Liver (tissue), 3 donors: ENCODE results near the gene MTRF1.

Experiments
- EGR1 ChIP-seq, 2 donors: IDR thresholded peaks; 2 replicates each; pipeline ENCODE4 v1.6.1; 2016 to 2018; ENCODE audit warnings: antibody characterized with exemption in 2 of 2, low read depth in 2 of 2
- GABPA ChIP-seq, 2 donors: IDR thresholded peaks in 1 of 2; conservative IDR thresholded peaks in 1 of 2; 2 replicates each; pipeline ENCODE4 v1.6.1; 2016; ENCODE audit warnings: antibody characterized with exemption in 2 of 2, mild to moderate bottlenecking in 1 of 2, moderate library complexity in 1 of 2
- RAD21 ChIP-seq, 2 donors: IDR thresholded peaks; 2 replicates each; pipeline ENCODE4 v1.6.1; 2016; ENCODE audit warnings: antibody characterized with exemption in 2 of 2, mild to moderate bottlenecking in 2 of 2
- RXRA ChIP-seq, 2 donors: IDR thresholded peaks; 2 replicates each; pipeline ENCODE4 v1.6.1; 2017 to 2018; ENCODE audit warnings: antibody characterized with exemption in 2 of 2, mild to moderate bottlenecking in 1 of 2
- SP1 ChIP-seq: IDR thresholded peaks from 2 replicates; pipeline ENCODE4 v1.6.1; 2018; ENCODE audit warnings: antibody characterized with exemption, mild to moderate bottlenecking
- YY1 ChIP-seq: IDR thresholded peaks from 2 replicates; pipeline ENCODE4 v1.6.1; 2016; ENCODE audit warnings: antibody characterized with exemption, mild to moderate bottlenecking
- TF ChIP-seq, protein P1 (sequence below): fragments of 150-350 bp; IDR thresholded peaks from 2 replicates; pipeline ENCODE4 v1.5.1; 2017; ENCODE audit warnings: improper control_type of control experiment, low read depth, low read length; ENCODE audit not compliant: missing input control
- TF ChIP-seq, protein P2 (sequence below): IDR thresholded peaks from 2 replicates; pipeline ENCODE4 v1.6.1; 2016; ENCODE audit warnings: antibody characterized with exemption
- TF ChIP-seq, protein P3 (sequence below): IDR thresholded peaks from 2 replicates; pipeline ENCODE4 v1.6.1; 2016; ENCODE audit warnings: antibody characterized with exemption, mild to moderate bottlenecking
- TF ChIP-seq, protein P4 (sequence below): IDR thresholded peaks from 2 replicates; pipeline ENCODE4 v1.6.1; 2016; ENCODE audit warnings: antibody characterized with exemption
- TF ChIP-seq, protein P5 (sequence below): IDR thresholded peaks from 2 replicates; pipeline ENCODE4 v1.6.1; 2016; ENCODE audit warnings: antibody characterized with exemption
- donor health status: healthy.
- donor health status: healthy.

DNA sequence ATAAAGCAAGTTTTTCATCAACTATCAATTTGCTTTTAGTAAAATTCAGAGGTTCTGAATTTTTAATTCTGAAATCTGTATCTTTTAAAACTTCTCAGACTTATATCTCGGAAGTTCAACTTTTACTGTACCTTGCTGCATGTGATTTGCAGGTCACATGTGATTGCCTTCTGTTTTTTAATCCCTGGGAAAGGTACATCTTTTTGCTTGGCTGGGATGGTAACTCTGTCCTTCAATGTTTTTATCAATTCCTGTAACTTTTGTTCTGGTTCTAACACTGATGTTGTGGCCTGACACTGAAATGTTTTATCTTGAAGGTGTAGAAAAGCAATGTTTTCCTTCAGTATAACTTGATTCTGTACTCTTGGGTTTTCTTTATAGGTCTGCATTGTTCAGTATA lies 31.5 kb upstream of the MTRF1 start:
- TF ChIP-seq, protein P1, sequence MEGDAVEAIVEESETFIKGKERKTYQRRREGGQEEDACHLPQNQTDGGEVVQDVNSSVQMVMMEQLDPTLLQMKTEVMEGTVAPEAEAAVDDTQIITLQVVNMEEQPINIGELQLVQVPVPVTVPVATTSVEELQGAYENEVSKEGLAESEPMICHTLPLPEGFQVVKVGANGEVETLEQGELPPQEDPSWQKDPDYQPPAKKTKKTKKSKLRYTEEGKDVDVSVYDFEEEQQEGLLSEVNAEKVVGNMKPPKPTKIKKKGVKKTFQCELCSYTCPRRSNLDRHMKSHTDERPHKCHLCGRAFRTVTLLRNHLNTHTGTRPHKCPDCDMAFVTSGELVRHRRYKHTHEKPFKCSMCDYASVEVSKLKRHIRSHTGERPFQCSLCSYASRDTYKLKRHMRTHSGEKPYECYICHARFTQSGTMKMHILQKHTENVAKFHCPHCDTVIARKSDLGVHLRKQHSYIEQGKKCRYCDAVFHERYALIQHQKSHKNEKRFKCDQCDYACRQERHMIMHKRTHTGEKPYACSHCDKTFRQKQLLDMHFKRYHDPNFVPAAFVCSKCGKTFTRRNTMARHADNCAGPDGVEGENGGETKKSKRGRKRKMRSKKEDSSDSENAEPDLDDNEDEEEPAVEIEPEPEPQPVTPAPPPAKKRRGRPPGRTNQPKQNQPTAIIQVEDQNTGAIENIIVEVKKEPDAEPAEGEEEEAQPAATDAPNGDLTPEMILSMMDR, result no peak
- TF ChIP-seq, protein P2, sequence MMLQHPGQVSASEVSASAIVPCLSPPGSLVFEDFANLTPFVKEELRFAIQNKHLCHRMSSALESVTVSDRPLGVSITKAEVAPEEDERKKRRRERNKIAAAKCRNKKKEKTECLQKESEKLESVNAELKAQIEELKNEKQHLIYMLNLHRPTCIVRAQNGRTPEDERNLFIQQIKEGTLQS, result no peak
- TF ChIP-seq EGR1 (IDR thresholded peaks at IDR 0.05; ENCODE audit: low read depth in 2 of 2) (no peak), RAD21 (IDR thresholded peaks at IDR 0.05) (no peak), GABPA (IDR thresholded peaks at IDR 0.05 in 1 of 2, conservative IDR thresholded peaks at IDR 0.05 in 1 of 2) (no peak), YY1 (no peak), SP1 (no peak), RXRA (IDR thresholded peaks at IDR 0.05) (no peak)
- TF ChIP-seq, protein P3, sequence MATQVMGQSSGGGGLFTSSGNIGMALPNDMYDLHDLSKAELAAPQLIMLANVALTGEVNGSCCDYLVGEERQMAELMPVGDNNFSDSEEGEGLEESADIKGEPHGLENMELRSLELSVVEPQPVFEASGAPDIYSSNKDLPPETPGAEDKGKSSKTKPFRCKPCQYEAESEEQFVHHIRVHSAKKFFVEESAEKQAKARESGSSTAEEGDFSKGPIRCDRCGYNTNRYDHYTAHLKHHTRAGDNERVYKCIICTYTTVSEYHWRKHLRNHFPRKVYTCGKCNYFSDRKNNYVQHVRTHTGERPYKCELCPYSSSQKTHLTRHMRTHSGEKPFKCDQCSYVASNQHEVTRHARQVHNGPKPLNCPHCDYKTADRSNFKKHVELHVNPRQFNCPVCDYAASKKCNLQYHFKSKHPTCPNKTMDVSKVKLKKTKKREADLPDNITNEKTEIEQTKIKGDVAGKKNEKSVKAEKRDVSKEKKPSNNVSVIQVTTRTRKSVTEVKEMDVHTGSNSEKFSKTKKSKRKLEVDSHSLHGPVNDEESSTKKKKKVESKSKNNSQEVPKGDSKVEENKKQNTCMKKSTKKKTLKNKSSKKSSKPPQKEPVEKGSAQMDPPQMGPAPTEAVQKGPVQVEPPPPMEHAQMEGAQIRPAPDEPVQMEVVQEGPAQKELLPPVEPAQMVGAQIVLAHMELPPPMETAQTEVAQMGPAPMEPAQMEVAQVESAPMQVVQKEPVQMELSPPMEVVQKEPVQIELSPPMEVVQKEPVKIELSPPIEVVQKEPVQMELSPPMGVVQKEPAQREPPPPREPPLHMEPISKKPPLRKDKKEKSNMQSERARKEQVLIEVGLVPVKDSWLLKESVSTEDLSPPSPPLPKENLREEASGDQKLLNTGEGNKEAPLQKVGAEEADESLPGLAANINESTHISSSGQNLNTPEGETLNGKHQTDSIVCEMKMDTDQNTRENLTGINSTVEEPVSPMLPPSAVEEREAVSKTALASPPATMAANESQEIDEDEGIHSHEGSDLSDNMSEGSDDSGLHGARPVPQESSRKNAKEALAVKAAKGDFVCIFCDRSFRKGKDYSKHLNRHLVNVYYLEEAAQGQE, result no peak
- TF ChIP-seq, protein P4, sequence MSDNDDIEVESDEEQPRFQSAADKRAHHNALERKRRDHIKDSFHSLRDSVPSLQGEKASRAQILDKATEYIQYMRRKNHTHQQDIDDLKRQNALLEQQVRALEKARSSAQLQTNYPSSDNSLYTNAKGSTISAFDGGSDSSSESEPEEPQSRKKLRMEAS, result no peak
- TF ChIP-seq, protein P5, sequence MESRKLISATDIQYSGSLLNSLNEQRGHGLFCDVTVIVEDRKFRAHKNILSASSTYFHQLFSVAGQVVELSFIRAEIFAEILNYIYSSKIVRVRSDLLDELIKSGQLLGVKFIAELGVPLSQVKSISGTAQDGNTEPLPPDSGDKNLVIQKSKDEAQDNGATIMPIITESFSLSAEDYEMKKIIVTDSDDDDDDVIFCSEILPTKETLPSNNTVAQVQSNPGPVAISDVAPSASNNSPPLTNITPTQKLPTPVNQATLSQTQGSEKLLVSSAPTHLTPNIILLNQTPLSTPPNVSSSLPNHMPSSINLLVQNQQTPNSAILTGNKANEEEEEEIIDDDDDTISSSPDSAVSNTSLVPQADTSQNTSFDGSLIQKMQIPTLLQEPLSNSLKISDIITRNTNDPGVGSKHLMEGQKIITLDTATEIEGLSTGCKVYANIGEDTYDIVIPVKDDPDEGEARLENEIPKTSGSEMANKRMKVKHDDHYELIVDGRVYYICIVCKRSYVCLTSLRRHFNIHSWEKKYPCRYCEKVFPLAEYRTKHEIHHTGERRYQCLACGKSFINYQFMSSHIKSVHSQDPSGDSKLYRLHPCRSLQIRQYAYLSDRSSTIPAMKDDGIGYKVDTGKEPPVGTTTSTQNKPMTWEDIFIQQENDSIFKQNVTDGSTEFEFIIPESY, result no peak
